ENCODE measurements around the gene PLA2G3.

DNA sequence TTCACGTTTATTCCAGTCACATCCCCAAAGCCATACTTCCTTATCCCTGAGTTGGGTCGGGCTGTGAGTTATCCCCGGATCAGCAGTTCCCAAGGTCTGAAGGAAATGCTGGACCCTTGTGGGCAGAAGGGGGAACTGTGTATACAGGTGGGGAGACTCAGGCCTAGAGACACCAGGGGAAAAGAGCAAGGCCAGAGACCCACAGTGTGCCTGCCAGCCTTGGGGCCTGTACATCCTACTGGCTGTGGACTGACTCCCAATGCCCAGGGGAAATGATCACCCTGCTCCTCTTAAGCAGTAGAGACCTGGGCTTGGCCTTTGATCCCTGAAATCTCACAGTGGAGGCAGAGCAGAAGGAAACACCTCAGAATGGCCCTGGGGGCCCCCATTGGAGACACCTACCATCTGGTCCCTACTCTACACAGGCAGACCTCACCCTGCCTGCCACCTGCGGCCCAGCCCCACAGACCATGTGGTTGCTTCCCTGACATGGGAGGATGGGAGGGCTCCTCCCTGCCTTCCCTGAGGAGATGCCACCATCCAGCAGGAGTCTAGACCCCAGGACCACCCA, 34.2 kb downstream of the PLA2G3 start:
- TF ChIP-seq, protein P1, sequence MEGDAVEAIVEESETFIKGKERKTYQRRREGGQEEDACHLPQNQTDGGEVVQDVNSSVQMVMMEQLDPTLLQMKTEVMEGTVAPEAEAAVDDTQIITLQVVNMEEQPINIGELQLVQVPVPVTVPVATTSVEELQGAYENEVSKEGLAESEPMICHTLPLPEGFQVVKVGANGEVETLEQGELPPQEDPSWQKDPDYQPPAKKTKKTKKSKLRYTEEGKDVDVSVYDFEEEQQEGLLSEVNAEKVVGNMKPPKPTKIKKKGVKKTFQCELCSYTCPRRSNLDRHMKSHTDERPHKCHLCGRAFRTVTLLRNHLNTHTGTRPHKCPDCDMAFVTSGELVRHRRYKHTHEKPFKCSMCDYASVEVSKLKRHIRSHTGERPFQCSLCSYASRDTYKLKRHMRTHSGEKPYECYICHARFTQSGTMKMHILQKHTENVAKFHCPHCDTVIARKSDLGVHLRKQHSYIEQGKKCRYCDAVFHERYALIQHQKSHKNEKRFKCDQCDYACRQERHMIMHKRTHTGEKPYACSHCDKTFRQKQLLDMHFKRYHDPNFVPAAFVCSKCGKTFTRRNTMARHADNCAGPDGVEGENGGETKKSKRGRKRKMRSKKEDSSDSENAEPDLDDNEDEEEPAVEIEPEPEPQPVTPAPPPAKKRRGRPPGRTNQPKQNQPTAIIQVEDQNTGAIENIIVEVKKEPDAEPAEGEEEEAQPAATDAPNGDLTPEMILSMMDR (IDR thresholded peaks at IDR 0.05) = peak in 1 of 3 donors; percentile 35
- TF ChIP-seq POLR2A (IDR thresholded peaks at IDR 0.05) = no peak

Measured in ovary (tissue), 3 donors.